Duodenal mucosa (tissue), 2 donors: ENCODE results near the gene CNN2.

Source experiments
- H3K27ac ChIP-seq: one replicate; pipeline ENCODE4 v1.7.0; 2013; ENCODE audit warnings: low read depth, low read length
- H3K27me3 ChIP-seq, 2 donors: one replicate each; pipeline ENCODE4 v1.7.0; 2013; ENCODE audit warnings: low read length in 2 of 2, control low read depth in 1 of 2; ENCODE audit not compliant: insufficient read depth in 2 of 2, control insufficient read depth in 1 of 2
- H3K36me3 ChIP-seq, 2 donors: one replicate each; pipeline ENCODE4 v1.7.0; 2013; ENCODE audit warnings: low read length in 2 of 2, control low read depth in 1 of 2; ENCODE audit not compliant: insufficient read depth in 2 of 2, control insufficient read depth in 1 of 2
- H3K4me1 ChIP-seq, 2 donors: one replicate each; pipeline ENCODE4 v1.7.0; 2013; ENCODE audit warnings: low read length in 2 of 2, control low read depth in 1 of 2; ENCODE audit not compliant: insufficient read depth in 2 of 2, control insufficient read depth in 1 of 2
- H3K4me3 ChIP-seq, 2 donors: one replicate each; pipeline ENCODE4 v1.7.0; 2013; ENCODE audit warnings: low read length in 2 of 2, low read depth in 1 of 2
- H3K9ac ChIP-seq, 2 donors: one replicate each; pipeline ENCODE4 v1.7.0; 2013; ENCODE audit warnings: low read length in 2 of 2, low read depth in 1 of 2
- H3K9me3 ChIP-seq, 2 donors: one replicate each; pipeline ENCODE4 v1.7.0; 2013; ENCODE audit warnings: low read length in 2 of 2, control low read depth in 1 of 2; ENCODE audit not compliant: control insufficient read depth in 1 of 2

The CNN2 gene

DNA sequence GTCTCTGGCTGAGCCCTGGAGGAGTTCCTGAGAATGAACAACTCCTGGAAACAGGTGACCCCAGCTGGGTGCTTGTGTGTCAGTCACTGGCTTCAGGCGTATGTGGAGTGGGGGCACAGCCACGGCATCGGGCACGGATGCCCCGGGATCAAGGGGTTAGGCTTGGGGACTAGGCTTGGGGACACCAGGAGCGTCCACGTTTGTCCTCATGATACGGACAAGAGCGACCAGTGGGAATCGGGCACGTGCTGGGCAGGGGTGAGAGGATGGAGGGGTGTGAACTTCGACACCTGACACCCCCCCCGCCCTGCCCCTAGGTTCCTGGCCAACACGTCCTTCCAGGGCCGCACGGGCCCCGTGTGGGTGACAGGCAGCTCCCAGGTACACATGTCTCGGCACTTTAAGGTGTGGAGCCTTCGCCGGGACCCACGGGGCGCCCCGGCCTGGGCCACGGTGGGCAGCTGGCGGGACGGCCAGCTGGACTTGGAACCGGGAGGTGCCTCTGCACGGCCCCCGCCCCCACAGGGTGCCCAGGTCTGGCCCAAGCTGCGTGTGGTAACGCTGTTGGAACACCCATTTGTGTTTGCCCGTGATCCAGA is 22.1 kb upstream of the CNN2 start:
- Histone ChIP-seq H3K4me3 (no peak overlapping the region), H3K36me3 (no peaks in the 10 kb centered on the region), H3K27ac (no peak overlapping the region), H3K9me3 (no peaks in the 10 kb centered on the region), H3K27me3 (peaks cover 12 to 25% of the 10 kb centered on the region in 2 donors), H3K9ac (no peak overlapping the region), H3K4me1 (no peaks in the 10 kb centered on the region)

DNA sequence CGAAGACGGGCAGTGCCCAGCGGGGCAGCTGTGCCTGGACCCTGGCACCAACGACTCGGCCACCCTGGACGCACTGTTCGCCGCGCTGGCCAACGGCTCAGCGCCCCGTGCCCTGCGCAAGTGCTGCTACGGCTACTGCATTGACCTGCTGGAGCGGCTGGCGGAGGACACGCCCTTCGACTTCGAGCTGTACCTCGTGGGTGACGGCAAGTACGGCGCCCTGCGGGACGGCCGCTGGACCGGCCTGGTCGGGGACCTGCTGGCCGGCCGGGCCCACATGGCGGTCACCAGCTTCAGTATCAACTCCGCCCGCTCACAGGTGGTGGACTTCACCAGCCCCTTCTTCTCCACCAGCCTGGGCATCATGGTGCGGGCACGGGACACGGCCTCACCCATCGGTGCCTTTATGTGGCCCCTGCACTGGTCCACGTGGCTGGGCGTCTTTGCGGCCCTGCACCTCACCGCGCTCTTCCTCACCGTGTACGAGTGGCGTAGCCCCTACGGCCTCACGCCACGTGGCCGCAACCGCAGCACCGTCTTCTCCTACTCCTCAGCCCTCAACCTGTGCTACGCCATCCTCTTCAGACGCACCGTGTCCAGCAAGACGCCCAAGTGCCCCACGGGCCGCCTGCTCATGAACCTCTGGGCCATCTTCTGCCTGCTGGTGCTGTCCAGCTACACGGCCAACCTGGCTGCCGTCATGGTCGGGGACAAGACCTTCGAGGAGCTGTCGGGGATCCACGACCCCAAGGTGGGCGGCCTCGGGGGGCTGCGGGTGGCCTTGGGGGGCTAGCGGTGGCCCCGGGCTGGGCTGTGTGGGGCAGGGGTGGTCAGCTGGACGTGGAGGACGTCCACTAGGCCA is 21.4 kb upstream of the CNN2 start:
- no peak overlapping the region for H3K27ac ChIP-seq
- H3K36me3 ChIP-seq = peaks cover 0 to 6% of the 10 kb centered on the region in 2 donors
- no peak overlapping the region for H3K4me3 ChIP-seq
- no peak overlapping the region for H3K9ac ChIP-seq
- no peaks in the 10 kb centered on the region for H3K9me3 ChIP-seq
- peaks cover 10 to 22% of the 10 kb centered on the region in 2 donors for H3K27me3 ChIP-seq
- H3K4me1 ChIP-seq = no peaks in the 10 kb centered on the region

GRCh38 chr19:1006711-1007398 is 19.6 kb upstream of the CNN2 start:
- Histone ChIP-seq H3K27me3 (peaks cover 0 to 12% of the 10 kb centered on the region in 2 donors), H3K36me3 (peaks cover 0 to 16% of the 10 kb centered on the region in 2 donors), H3K27ac (no peak overlapping the region), H3K9me3 (no peaks in the 10 kb centered on the region), H3K4me1 (no peaks in the 10 kb centered on the region), H3K9ac (no peak overlapping the region), H3K4me3 (no peak overlapping the region)

- Histone ChIP-seq H3K27me3 (peaks cover 0 to 9% of the 10 kb centered on the region in 2 donors), H3K4me3 (no peak overlapping the region), H3K9ac (no peak overlapping the region), H3K9me3 (no peaks in the 10 kb centered on the region), H3K4me1 (no peaks in the 10 kb centered on the region), H3K36me3 (peaks cover 3 to 24% of the 10 kb centered on the region in 2 donors), H3K27ac (no peak overlapping the region)
Measured at GRCh38 chr19:1007399-1008251, 18.8 kb upstream of the CNN2 start.

- Histone ChIP-seq H3K4me3 (no peak overlapping the region), H3K27me3 (peaks cover 0 to 8% of the 10 kb centered on the region in 2 donors), H3K9ac (no peak overlapping the region), H3K4me1 (no peaks in the 10 kb centered on the region), H3K27ac (no peak overlapping the region), H3K9me3 (no peaks in the 10 kb centered on the region), H3K36me3 (peaks cover 3 to 31% of the 10 kb centered on the region in 2 donors)
Measured at GRCh38 chr19:1008268-1009040, 18.0 kb upstream of the CNN2 start.

GRCh38 chr19:1009041-1009980 is 17.1 kb upstream of the CNN2 start:
- Histone ChIP-seq H3K27me3 (peaks cover 0 to 4% of the 10 kb centered on the region in 2 donors), H3K4me3 (no peak overlapping the region), H3K4me1 (no peaks in the 10 kb centered on the region), H3K27ac (no peak overlapping the region), H3K9me3 (no peaks in the 10 kb centered on the region), H3K9ac (no peak overlapping the region), H3K36me3 (peaks cover 3 to 39% of the 10 kb centered on the region in 2 donors)

GRCh38 chr19:1009981-1010538 is 16.3 kb upstream of the CNN2 start:
- H3K9me3 ChIP-seq = no peaks in the 10 kb centered on the region
- no peak overlapping the region for H3K27ac ChIP-seq
- no peak overlapping the region for H3K4me3 ChIP-seq
- H3K4me1 ChIP-seq = no peaks in the 10 kb centered on the region
- no peaks in the 10 kb centered on the region for H3K27me3 ChIP-seq
- peaks cover 3 to 39% of the 10 kb centered on the region in 2 donors for H3K36me3 ChIP-seq
- H3K9ac ChIP-seq = no peak overlapping the region

DNA sequence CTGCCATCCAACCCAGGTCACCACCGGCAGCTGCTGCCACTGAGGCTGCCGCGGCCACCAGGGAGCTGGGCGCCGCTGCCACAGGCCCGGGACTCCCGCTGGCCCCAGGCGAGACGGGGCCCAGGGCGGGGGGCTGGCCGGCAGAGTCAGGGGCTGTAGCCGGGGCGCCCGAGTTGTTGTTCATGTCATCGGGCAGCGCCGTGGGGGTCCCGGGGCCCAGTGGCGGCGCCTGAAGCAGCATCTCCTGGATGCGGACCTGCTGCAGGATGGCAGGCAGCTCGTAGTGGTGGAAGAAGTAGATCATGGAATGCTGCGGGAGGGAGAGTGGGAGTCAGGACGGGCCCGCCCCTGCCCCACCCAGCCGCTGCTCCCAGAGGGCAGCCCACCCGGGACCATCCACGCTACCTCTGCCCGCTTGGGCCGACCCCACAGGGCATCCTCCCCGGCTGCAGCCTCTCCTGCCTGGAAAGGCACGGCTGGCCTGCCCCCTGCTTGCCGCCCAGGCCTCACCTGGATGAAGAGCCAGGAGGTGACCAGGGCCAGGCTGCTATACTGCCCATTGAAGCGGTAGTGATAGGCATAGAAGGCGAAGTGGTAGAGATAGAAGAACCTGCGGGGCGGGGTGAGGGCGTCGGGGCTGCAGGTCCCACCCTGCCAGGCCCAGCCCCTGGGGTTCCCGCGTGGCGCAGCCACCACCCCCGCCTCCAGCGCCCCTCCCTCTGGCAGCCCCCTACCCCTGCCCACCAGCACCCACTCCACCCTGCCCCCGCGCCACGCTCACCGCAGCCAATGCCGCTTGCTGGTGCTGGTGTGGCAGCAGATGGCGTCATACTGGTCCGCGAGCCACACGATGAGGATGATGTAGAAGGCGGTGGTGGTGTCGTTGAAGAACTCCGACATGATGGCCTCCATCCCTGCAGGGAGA is 15.6 kb upstream of the CNN2 start:
- H3K9me3 ChIP-seq = no peaks in the 10 kb centered on the region
- no peak overlapping the region for H3K27ac ChIP-seq
- H3K4me1 ChIP-seq = peaks cover 0 to 4% of the 10 kb centered on the region in 2 donors
- H3K27me3 ChIP-seq = no peaks in the 10 kb centered on the region
- H3K4me3 ChIP-seq = no peak overlapping the region
- H3K36me3 ChIP-seq = peaks cover 3 to 39% of the 10 kb centered on the region in 2 donors
- no peak overlapping the region for H3K9ac ChIP-seq
